Transverse colon (tissue), 3 donors: ENCODE results near the gene SPATA13.

ENCODE experiments used
- CTCF ChIP-seq, 5 experiments: fragments of 200-600 bp in 3 of 5; fragments of 450-650 bp in 2 of 5; sonication (generic) in 3 of 5; IDR thresholded peaks; 1 replicate in 2 of 5; 2 replicates in 3 of 5; pipeline ENCODE4 v1.5.1; 2016 to 2017; ENCODE audit warnings: antibody characterized with exemption in 5 of 5, inconsistent platforms in 3 of 5, mild to moderate bottlenecking in 2 of 5, moderate library complexity in 1 of 5
- POLR2A ChIP-seq: fragments of 450-650 bp; IDR thresholded peaks from one replicate; pipeline ENCODE4 v1.6.1; 2016; ENCODE audit warnings: antibody characterized with exemption, mild to moderate bottlenecking, moderate library complexity

- TF ChIP-seq POLR2A (no peak), CTCF (IDR thresholded peaks at IDR 0.05) (no peak)
Measured at GRCh38 chr13:24273926-24274325, 113.4 kb downstream of the SPATA13 start.
